Frontal cortex (tissue), 4 donors: ENCODE results near the gene IWS1. TPM values are rescaled to one million over a fixed set of nuclear protein-coding genes. Genes with fewer than 3 reads are reported as not detected.
"Not testable (repeated sequence)": the region's sequence is repeated elsewhere in the genome, so short reads cannot be mapped to it uniquely, and the experiment has no call there.

Experiments
- DNase-seq, 2 donors: peaks; one replicate each; pipeline ENCODE4 v3.0.0; 2012; ENCODE audit warnings: low spot score in 2 of 2
- FAIRE-seq: peaks from 2 replicates; lab custom pipeline; 2012; peaks lifted over from hg19 to GRCh38; lab: Jason Lieb, UNC
- total RNA-seq: library from RNA; depleted of rRNA; stranded (reverse); fragments of >200 nt; gene quantifications from one replicate; pipeline ENCODE4 v1.2.3, GENCODE V29; 2014
- donor health status: control.
- donor health status: control.
- donor health status: control.

The IWS1 gene
- total RNA-seq, 1 donor from 2014 or later, result 37.9 TPM

DNA sequence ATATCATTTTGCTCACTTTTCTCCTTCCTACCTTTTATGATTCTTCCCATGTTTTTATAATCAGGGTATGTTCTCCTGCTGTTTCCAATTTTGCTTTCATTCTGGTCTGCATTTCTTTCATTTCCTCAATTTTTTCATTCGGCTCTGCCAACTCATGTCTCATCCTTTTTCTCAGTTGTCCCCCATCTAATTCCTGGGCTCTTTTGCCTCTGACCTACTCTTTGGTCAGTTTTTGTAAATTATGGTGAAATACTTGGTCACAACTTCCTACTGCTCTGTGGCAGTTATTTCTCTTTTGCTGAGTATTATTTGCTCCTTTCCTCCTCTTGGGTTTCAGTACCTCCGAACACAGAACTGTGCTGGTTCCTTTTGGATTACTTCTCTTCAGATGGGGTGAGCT is 36.6 kb upstream of the IWS1 start:
- no peak for DNase-seq
- FAIRE-seq, result no peak

DNA sequence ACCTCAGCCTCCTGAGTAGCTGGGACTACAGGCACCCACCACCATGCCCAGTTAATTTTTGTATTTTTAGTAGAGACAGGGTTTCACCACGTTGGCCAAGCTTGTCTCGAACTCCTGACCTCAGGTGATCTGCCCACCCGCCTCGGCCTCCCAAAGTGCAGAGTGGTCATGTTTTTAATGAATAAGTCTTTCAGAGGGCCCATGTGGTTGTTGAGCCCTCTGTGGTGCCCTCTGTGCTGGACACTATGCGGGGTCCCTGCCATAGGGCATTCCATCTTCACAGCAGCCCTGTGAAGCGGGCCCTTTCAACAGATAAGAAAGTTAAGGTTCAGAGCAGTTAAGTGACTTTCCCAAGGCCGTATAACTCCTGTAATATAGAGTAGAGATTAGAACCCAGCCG is 35.1 kb upstream of the IWS1 start:
- FAIRE-seq, result no peak
- DNase-seq, result no peak

DNA sequence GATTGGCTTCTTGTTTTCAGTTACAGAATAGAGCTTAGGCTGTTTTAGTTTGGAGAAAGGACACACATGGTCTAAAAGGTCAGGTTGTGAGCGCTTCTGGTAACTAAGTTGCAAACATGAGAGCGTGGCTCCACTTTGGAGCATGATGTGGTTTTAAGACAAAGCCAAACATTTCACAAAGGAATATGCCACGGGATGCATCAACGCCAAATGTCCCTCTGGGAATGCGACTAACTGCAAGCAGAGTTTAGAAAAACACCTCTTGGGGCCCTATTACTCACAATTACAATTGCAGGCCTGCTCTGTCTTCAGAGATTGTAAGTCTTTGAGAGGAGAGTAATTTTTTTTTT is 34.6 kb upstream of the IWS1 start:
- FAIRE-seq (no peak), DNase-seq (no peak)

DNA sequence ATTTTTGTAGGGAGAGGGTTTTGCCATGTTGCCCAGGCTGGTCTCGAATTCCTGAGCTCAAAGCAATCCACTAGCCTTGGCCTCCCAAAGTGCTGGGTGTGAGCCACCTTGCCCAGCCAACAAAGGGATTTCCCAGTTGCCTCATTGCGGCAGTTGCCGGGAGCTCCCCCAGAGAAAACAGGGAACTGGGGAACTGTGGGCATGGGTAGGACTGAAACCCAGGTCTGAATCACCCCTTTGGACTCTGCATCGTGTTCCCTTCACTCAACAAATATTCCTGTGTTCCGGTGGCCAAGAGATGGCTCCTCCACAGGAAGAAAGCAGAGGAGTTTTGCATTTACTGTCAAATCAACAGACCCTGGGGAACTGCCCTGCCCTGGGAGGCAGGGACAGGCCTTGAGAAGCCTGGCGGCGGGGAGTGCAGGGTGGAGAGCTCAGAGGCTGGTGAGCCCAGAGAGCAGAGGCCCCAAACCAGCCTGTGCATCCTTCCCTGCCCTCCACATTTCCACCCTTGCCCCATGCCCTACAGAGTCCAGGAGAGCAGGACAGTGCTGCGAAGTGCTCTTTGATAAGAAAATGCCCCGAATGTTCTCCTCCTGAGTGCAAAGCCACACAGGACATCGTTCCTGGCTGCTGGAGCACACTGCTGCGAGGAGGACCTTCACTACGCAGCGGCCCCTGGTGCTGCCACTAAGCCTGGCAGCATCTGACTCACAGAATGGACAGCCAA is 34.1 kb upstream of the IWS1 start:
- peak in 1 of 2 donors; percentile 25 for DNase-seq

DNA sequence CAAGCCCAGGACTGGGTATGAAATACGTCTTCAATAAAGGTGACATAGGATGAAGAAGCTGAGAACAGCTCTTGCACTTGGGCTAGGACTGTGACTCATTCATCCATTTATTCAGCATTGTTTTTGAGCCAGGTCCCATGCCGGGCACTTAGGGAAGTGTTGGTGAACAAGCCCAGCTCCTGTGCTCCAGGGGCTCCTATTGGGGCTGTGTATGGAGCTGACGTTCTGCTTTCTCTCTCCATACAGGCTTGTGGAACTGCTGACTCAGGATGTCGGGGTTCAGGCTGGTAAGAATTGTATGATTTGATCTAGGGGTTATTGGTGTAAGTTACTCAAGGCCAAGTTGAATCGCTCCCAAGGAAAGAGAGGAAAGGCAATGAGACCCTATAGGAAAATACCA is 33.2 kb upstream of the IWS1 start:
- FAIRE-seq (no peak), DNase-seq (no peak)

More for the DNA sequence above, 34.1 kb upstream of the IWS1 start:
- no peak for FAIRE-seq

DNA sequence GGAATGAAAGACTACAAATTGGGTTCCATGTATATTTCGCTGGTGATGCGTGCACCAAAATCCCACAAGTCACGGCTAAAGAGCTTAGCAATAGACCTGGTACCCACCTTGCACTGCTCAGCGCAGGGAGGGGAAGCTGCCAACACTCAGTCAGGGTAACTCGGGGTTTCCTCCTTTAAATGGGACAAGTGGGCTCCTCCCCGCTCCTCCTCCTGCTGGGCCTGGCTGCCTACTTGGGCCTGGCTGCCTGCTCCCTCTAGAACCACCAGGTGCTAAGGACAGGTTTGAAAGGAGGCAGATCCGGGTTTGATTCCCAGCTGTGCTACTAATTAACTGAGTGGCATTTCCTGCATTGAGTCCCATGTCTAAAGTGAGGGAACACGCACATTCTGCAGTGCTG is 32.6 kb upstream of the IWS1 start:
- FAIRE-seq, result no peak
- no peak for DNase-seq

DNA sequence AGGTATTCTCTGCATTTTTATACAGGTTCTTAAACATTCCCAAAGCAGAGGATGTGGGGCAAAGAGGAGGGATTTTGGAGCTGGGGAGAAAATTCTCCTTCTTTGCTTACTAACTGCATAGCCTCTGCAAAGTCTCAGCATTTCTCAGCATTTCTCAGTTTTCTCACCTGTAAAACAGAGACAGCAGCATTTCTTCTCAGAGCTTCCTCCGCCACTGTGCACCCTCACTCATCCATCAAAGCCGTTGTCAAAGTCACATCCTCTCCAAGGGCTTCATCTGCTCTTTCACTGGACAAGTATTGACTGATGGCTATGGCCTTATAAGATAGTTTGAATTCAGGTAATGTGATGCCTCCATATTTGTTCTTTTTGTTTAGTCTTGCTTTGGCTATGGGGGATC is 26.6 kb upstream of the IWS1 start:
- FAIRE-seq (no peak), DNase-seq (no peak)

DNA sequence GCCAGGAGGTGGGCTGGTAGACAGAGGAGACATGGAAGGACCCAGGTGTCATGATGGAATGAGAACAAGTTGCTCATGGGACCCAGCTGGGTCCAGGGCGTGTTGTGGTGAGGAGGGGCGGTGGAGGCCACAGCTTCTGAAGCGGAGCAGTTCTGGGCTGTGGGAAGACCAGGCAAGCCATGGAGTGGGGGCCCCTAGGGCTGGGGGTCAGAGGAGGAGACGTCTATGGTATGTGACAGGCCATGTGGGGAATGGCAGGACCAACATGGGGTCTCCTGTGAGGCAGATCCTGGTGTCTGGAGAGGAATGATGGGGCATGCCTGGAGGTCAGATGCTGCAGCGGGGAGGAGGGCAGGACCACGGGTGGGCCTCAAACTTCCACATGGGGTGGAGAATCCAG is 26.0 kb upstream of the IWS1 start:
- no peak for DNase-seq
- no peak for FAIRE-seq

DNA sequence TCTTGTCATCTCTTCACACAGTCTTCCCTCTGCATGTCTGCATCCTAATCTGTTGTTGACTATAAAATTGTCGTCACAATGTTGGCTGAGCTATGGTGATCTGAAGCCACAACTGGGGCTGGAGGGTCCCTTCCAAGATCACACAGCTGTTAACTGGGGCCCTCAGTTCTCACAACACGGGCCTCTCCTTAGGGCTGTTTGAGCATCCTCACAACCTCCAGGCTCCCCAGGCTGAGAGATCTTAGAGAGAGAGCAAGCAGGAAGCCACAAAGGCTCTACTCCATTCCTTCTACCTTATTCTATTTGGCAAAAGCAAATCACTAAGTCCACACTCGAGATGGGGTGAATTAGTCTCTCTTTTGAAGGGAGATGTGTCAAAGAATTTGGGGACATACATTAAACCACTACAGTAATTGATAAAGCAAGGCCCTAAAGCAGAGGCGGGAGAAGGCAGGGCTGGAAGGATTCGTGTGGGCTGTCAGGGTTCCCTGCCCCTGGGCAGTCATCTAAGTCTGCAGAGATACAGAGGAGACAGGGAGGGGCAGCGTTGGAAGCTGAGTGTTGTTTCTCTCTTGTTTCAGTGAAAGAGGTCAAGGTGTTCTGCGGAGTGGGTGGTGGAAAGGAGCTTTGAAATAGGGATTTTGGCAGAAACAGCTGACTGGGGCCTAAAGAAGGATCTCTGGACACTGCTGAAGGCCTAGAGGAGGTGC is 25.1 kb upstream of the IWS1 start:
- DNase-seq (no peak), FAIRE-seq (no peak)

DNA sequence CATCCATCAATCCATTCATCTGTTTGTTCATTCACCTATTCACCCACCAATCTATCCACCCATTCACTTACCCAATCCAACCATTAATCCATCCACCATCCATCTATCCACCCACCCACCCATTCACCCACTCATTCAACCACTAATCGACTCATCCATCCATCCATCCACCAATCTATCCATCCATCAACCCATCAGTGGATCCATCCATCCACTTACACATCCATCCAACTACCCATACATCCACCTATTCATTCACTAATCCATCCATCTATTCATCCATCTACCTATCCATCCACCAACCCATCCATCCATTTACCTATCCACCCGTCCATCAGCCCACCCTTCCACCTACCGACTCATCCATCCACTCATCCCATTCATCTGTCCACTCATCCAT is 20.5 kb upstream of the IWS1 start:
- no peak for FAIRE-seq
- no peak for DNase-seq

DNA sequence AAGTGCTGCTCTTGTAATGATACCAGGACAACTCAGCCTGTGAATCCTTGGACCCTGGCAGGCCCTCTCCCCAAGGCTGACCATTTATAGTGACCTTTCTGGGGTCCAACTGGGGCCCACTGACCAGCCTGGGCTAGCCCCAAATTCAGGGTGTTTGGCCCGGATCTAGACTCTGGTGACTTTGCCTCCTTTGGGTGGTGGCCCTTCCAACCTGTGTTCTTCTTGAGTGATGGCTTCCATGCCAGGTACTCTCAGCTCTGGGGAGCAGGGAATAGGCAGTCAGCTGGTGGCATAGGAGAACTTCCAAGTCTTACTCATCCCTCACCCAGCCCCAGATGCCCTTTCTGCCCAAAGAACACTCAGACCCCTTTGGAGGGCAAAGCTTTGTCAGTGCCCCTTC is 19.5 kb upstream of the IWS1 start:
- no peak for DNase-seq
- FAIRE-seq, result no peak

DNA sequence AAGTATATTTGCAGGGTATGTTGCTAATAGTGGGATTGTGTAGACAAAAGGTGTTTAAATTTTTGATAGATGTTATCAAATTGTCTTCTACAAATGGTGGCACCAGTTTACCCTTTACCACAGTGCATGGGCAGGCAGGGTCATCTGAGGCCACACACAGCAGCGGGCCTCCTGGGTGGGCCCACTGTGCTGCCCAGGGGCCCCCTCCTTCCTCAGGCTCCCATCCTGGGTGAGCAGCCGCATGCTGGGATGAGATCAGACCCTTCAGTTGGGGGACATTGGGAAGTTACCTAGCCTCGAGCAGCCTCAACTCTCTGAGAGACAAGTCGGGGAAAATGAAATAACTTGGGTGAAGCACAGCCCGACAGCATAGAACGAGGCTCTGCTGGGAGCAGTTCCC is 18.9 kb upstream of the IWS1 start:
- FAIRE-seq (no peak), DNase-seq (no peak)

DNA sequence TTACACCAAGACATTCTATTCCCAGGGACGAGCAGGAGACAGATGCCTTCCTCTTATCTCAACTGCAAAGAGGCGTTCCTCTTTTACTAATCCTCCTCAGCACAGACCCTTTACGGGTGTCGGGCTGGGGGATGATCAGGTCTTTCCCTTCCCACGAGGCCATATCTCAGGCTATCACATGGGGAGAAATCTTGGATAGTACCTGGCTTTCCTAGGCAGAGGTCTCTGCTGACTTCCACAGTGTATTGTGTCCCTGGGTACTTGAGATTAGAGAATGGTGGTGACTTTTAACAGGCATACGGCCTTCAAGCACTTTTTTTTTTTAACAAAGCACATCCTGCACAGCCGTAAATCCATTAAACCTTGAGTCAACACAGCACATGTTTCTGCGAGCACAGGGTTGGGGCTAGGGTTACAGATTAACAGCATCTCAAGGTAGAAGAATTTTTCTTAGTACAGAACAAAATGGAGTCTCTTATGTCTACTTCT is 16.8 kb upstream of the IWS1 start:
- DNase-seq, FAIRE-seq: not testable (repeated sequence)

DNA sequence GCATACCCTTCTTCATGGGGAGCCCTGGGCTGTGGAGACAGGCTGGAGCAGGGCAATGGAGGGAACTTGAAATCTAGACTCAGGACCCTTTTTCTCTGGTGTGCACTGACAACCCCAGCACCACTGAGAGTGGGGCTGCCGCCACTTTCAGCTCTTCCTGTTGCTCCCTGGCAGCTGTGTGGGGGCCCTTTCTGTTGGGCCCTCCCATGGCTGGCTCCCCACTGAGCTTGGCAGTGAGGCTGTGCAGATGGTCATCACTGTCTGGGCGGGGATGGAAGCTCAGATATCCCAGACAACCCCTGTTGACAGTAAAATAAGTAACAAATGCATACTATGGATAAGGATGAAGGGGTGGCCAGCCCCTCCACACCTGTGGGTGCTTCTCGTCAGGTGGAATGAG is 15.9 kb upstream of the IWS1 start:
- DNase-seq, result no peak
- FAIRE-seq, result no peak

DNA sequence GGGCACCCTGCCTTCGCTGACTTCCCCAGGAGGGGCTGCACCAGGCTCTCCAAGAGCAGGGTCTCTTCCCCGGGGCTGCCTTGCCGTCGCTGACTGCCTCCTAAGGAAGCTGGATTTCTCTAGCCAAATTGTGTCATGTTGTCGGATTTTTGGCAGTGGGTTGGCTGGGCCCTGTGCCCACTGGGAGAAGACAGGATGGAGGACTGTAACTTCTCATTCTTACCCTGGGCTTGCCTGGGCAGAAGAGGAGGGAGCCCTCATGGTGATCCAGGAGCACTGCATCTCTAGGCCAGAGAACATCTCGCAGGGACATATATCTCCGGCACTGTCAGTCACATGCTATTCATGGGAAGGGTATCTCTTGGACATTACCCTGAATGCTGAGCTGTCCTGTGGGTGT is 15.5 kb upstream of the IWS1 start:
- no peak for DNase-seq
- FAIRE-seq, result no peak

DNA sequence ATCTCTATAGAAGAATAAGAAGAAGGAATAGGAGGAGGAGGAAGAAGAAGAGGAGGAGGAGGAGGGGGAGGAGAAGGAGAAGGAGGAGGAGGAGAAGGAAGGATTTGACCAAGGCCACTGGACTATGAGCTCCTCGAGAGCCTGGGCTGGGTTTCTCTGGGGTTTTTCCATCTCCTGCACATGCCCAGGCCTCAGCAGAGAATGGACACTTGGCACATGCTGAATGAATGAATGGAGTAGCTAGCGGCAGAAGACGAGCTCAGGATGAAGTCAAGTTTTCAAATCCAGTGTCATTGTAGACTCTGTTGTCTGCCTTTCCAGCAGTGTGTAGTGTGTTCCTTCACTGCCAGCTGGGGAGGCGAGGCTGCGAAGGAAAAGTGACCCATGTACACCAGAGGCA is 11.4 kb upstream of the IWS1 start:
- no peak for DNase-seq

DNA sequence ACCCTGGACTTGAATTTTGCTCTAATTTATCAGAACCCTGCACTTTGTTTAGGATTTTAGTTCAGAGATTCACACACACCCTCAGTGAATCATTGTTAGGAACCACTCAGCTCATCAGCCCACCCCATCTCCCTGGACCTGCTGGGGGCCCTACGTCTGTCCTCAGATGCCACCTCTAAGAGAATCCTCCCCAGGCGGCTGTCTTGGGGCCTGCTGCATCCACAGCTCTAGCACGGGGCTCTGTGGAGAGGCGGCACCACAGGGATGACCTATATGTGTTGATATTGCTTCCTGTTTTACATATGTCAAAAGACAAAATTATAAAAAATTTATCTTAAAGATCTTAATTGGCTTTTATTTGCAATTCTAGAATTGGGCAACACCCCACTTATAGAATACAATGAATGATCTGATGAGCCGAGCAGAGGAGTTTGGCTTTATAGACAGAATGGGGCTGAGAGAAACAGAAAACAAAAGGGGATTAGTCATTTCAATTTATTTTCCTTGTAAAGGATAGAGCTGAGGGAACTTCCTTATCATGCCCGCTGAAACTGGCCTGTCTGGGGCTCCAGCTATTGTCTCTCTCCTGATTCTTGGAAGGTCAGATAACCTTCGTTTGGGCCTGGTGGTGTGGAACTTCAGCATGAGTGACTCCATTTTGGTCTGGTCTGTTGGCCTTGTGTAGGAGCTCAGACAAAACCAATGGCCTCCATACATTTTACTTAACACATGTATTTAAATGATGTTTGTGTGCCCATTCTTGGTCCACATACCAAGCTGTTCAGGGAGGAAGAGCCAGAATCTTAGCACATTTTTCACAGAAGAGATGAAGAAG is 10.6 kb upstream of the IWS1 start:
- DNase-seq (no peak), FAIRE-seq (no peak)

More for the DNA sequence above, 11.4 kb upstream of the IWS1 start:
- no peak for FAIRE-seq

DNA sequence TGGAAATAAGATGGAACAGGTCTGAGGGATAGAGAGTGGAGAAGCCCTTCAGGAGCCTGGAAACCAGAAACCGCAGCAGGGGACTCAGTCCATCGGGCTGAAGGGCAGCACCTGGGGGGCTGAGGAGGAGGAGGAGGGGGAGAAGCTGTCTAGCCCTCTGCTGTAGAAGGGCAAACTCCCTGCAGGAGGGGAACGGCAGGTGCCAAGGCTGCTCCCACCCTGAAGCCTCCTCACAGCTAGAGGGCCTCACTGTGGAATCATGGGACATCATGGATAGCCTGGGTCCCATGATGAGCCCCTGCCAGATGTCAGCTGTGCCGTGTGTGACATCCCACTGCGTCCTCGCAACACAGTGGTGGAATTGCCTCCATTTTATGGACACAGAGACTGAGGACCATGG is 9.6 kb upstream of the IWS1 start:
- DNase-seq (no peak), FAIRE-seq (no peak)

DNA sequence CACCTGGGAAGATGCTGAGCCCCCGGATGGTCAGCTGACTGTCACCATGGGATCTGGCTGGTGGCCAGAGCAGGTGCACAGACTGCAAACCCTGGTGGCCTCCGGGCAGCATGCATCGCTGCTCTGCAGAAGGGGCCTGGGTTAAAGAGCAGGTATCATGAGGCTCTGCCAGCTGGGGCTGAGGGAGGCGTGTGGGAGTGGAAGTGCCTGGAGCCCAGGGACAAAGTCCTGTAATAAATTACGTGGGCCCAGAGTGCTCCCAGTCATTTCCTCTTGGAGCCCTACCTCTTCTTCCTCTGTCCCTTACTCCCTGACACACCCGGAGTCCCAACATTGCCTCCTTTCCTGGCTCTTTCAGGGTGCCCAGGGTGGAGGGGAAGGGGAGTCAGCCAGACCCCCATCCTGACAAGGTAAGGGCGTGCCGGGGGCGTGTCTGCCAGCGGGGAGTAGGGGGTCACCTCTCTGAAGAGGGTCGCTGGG is 9.2 kb upstream of the IWS1 start, which contains the start of gene MYO7B:
TSS of gene MYO7B (plus strand) at position 262 of the 480 bp plus-strand sequence. CDS start 24,040 bp downstream, outside the sequence.
- DNase-seq, result no peak
- FAIRE-seq, result no peak

DNA sequence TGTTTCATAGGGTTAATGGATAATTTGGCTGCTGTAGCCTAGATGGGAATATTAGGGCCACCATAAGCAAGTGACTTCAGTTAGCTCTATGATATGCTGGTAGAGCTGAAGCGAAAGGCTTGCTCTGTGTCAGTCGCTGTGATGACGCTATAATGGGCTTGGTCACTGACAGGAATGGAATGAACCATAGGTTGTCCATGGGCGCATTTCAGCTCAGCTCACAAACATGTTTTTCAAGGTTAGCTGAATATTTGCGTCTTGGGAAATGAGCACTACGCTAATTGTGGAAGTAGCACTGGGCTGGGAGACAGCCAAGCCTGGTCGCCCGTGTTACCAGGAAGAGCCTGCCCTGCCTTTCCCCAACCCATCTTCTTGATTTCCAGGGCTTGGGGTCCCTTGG is 6.0 kb upstream of the IWS1 start:
- no peak for FAIRE-seq
- DNase-seq, result no peak
